Measurements from ENCODE around the gene SART1.

SART1 gene

DNA sequence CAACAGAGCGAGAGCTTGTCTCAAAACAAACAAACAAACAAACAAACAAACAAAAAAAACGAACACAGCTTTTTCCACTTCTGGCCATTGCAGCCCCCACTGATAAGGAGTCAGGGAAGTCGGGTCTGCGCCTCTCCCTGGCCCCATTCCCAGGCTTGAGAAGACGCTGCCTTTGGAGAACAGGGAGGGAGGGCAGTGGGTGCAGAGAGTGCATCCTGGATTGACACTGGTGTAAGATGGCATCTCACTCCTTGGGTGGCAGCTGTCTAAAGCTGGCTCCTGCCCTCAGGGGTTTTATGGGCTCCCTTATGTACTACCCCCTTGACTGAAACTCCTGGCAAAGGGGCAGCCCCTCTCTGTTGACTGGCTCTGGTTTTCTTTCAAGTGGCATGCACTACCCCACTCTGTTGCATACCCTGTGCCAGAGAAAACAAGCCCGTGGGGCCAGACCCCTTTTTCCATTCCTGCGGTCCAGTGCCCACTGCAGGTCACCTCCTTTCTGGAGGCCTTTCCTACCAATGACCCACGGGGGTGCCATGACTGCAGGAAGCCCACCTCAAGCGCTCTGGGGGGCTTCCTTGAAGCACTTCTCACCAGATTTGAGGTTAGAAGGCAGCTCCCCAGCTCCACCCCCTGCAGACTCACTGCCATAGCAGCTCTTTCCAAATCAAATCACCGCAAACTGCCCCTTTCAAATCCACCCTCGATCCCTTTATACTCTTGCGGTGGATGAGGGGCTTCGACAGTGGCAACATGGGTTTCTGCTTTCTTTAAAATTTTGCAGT lies 29.6 kb upstream of the SART1 start:
- no peak for DNase-seq (ENCODE audit: low read depth)
- TF ChIP-seq CTCF (IDR thresholded peaks at IDR 0.05; ENCODE audit: control insufficient read depth, insufficient read depth, low read depth, low read length, missing control alignments) = no peak
- no peak overlapping the region for H3K4me3 ChIP-seq (ENCODE audit: control insufficient read depth, low read depth, low read length)

DNA sequence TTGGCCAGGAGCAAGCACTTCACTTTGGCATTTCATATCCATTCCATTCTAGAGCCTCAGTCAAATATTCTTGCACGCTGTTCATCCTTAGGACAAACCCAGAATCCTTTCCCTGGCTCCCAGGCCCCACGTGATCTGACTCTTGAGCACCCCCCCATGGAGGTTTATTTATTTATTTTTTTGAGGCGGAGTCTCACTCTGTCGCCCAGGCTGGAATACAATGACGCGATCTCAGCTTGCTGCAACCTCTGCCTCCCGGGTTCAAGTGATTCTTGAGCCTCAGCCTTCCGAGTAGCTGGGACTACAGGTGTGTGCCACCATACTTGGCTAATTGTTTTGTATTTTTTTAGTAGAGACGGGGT lies 29.0 kb upstream of the SART1 start:
- no peak for TF ChIP-seq CTCF (IDR thresholded peaks at IDR 0.05; ENCODE audit: control insufficient read depth, insufficient read depth, low read depth, low read length, missing control alignments)
- no peak overlapping the region for H3K4me3 ChIP-seq (ENCODE audit: control insufficient read depth, low read depth, low read length)
- no peak for DNase-seq (ENCODE audit: low read depth)

DNA sequence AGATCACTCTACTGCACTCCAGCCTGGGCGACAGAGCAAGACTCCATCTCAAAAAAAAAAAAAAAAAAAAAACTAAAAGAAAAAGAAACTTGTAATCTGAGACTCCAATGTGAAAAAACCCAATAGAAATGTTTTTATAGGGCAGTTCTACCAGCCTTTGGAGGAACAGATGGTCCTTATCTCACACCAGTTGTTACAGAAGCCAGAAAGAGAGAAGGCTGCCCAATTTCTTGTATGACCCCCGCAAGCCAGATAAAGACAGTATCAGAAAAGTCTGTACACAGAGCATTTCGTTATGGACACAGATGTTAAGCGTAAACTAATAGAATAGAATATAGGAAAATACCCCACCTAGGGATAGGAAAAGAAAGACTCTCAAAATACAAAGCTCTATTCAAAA lies 27.5 kb upstream of the SART1 start:
- DNase-seq (ENCODE audit: low read depth) = no peak
- TF ChIP-seq CTCF (IDR thresholded peaks at IDR 0.05; ENCODE audit: control insufficient read depth, insufficient read depth, low read depth, low read length, missing control alignments) = no peak
- H3K4me3 ChIP-seq (ENCODE audit: control insufficient read depth, low read depth, low read length) = no peak overlapping the region

- TF ChIP-seq CTCF (IDR thresholded peaks at IDR 0.05; ENCODE audit: control insufficient read depth, insufficient read depth, low read depth, low read length, missing control alignments) = no peak
- DNase-seq (ENCODE audit: low read depth) = no peak
- H3K4me3 ChIP-seq (ENCODE audit: control insufficient read depth, low read depth, low read length) = no peak overlapping the region
These were observed 23.8 kb upstream of the SART1 start for GRCh38 chr11:65937766-65938165.

GRCh38 chr11:65941720-65942310 lies 19.7 kb upstream of the SART1 start:
- no peak for DNase-seq (ENCODE audit: low read depth)
- no peak for TF ChIP-seq CTCF (IDR thresholded peaks at IDR 0.05; ENCODE audit: control insufficient read depth, insufficient read depth, low read depth, low read length, missing control alignments)
- no peak overlapping the region for H3K4me3 ChIP-seq (ENCODE audit: control insufficient read depth, low read depth, low read length)

GRCh38 chr11:65942531-65942930 lies 19.0 kb upstream of the SART1 start:
- no peak for TF ChIP-seq CTCF (IDR thresholded peaks at IDR 0.05; ENCODE audit: control insufficient read depth, insufficient read depth, low read depth, low read length, missing control alignments)
- no peak overlapping the region for H3K4me3 ChIP-seq (ENCODE audit: control insufficient read depth, low read depth, low read length)
- no peak for DNase-seq (ENCODE audit: low read depth)

All from AG09309 (cell line).